Hippocampal formation (tissue), 2 donors: Measurements from ENCODE around the gene PIK3IP1.
"Not testable (repeated sequence)": the region's sequence is repeated elsewhere in the genome, so short reads cannot be mapped to it uniquely, and the experiment has no call there.

ENCODE experiments used
- DNase-seq, 2 donors: peaks; one replicate each; lab custom pipeline; 2025; lab: John Stamatoyannopoulos, UW

Gene PIK3IP1

DNA sequence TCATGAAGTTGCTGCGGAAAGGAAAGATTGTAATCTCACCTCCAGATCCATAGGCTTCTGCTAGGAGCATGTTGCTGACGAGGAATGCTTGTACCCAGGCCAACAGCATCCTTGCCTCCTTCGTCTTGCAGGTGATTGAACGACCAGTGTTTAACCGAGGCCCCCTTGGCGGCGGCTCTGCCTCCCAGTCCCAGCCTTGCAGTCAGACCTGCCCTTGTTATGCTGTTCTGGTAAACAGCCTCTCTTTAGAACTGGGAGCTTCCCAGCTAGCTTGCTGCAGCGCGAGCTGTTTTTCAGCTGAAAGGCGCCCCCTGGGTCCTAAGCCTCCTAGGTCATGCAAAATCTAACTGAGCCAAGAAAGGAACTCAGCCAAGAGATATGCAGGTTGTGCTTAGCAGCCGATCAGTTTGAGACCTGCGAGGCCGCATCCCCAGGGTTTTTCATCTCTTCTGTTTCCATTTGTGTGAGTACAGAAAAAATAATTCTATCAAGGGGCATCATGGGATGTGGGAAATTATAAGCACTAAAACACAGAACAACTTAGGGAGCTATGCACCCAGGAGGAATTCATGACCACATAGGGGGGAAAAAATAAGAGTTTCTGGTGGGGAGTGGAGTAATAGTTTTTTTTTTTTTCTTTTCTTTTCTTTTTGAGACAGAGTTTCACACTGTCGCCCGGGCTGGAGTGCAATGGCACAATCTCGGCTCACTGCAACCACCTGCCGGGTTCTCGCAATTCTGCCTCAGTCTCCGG lies at the start of gene PIK3IP1:
TSS of gene PIK3IP1 (minus strand) at position 253 of the 754 bp plus-strand sequence. CDS start at position 109, 144 bp downstream.
- DNase-seq: peak; percentile 87 to 96

GRCh38 chr22:31341386-31342088 lies 49.2 kb upstream of the PIK3IP1 start:
- DNase-seq: no peak

DNA sequence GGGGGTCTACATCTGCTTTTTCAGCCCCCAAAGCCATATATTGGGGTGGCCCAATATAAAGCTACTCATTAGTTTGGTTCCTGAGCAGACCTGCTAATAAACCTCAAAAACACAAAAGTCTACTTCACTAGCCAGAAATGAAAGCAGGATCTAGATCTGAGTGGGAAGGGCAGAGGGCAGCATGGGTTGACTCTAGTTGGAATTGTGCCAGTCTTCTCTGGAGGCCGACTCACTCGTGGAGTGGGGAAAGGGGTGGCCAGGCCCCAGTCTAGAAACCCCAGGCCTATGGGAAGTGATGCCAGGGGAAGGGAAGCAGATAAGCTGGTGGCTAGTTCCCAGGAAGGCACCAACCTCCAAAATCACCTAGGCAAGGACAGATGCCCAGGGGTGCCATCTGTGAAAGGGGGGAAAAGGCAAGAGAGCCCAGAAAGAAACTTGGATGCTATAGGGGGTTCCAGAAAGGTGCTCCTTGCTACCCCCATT lies 48.5 kb upstream of the PIK3IP1 start:
- DNase-seq: no peak

- DNase-seq: no peak
Measured at GRCh38 chr22:31340360-31340759, 48.1 kb upstream of the PIK3IP1 start.

DNA sequence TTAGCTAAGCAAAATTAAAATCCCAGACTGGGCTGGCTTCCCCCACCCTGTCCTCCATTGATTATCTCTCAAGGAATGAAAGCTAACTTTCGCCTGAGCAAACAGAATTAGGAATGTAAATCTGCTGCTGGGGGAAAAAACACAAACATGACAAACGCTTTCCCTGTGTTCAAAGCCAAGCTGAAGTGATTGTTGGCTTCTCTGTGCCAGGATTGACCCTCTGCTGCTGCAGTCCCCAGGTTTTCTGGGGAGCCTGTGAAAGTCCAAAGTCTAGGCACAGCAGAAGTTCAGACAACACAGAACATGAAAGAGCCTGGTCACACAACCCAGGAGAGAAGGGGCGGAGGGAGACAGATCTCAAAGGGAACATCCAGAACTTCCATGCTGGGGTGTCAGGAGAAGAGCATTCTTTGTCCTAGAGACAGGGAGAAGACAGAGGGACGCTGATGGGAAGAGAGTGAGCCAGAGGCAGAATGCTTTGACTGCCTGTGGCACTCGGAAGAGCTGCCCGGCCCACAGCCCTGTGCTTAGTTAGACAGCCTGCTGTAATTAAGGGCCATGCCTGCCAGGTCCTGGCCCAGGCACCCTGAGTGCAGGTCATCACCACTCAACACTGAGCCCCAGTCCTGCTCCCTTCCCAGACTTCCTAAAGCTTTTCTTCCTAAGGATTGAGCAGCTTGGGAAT lies 47.0 kb upstream of the PIK3IP1 start:
- DNase-seq: no peak

DNA sequence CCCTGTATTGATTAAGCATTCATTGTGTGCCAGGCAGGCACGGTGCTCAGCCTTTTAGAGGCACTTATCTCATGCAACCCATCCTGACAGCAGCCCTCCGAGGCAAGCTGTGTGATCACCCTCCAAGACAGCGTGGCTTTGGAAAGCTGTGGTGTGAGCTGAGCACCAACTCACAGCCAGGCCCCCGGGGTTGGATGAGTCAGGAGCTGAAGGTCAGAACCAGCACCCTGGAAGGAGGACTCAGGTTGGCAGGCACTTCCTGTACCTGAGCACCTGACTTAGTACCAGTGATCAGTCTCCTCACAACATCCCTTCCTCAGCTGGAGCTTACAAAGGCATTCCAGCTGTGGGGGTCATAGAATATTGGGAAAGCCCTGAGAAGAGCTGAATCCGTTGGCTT lies 44.9 kb upstream of the PIK3IP1 start:
- DNase-seq: no peak

- DNase-seq: no peak
Measured at GRCh38 chr22:31334329-31334728, 42.0 kb upstream of the PIK3IP1 start.

GRCh38 chr22:31333641-31334040 lies 41.4 kb upstream of the PIK3IP1 start:
- peak in 1 of 2 donors; percentile 53 for DNase-seq

GRCh38 chr22:31332886-31333285 lies 40.6 kb upstream of the PIK3IP1 start:
- no peak for DNase-seq

- peak in 1 of 2 donors; percentile 50 for DNase-seq
Measured at GRCh38 chr22:31332010-31332409, 39.7 kb upstream of the PIK3IP1 start.

- no peak for DNase-seq
Measured at GRCh38 chr22:31329453-31330215, 37.3 kb upstream of the PIK3IP1 start.

GRCh38 chr22:31329029-31329428 lies 36.7 kb upstream of the PIK3IP1 start:
- no peak for DNase-seq

DNA sequence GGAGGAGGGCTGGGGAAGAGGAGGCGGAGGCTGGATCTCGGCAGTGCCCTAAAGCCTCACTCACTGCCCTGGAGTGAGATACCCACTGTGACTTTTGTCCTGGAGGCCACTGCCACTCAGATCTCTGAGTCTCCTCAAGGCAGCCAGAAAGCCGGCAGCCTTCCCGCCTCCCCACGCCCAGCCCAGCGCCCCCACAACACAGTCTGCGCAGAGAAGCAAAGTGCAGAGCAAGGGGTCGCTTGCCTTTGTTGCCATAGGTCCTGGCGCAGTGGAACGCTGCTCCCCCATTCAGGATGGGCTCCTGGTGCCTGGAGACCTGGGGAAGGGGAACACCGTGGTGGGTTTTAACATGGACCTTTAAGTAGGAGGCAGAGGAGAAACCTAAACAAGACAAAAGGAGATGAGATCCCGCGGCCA lies 36.3 kb upstream of the PIK3IP1 start:
- DNase-seq: no peak

DNA sequence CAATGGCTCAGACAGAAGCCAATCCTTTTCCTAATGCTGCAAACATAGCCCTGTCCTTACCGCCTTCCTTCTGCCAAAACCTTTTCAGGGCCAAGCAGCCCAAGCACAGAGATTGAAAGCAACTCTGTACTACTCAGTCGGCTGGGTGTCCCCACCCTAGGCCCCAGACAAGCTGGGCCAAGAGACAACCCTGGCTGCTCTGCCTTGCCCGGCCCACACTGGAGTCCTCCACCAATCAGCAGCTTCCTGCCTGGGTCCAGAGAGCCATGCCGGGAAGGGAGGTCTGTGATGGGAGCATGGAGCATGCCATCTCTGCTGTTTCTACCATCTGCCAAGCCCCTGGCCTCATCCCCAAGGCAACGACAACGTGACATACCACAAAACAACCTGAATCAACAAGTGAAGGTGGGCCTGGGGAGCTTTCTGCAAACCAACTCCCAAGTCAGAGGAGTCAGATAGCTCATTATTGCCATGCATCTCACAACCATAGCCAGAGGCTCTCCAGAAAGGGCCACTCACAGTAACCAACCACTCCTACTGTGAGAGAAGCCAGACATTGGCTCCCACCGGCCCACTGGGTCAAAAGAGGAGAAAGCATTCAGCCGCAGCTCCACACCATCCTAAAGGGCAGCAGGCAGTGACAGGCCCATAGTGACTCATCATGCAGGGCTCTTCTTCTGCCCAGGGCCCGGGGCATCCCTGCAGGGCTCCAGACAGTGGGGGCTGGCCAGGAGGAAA lies 35.7 kb upstream of the PIK3IP1 start:
- DNase-seq: no peak

GRCh38 chr22:31326877-31327276 lies 34.6 kb upstream of the PIK3IP1 start:
- no peak for DNase-seq

DNA sequence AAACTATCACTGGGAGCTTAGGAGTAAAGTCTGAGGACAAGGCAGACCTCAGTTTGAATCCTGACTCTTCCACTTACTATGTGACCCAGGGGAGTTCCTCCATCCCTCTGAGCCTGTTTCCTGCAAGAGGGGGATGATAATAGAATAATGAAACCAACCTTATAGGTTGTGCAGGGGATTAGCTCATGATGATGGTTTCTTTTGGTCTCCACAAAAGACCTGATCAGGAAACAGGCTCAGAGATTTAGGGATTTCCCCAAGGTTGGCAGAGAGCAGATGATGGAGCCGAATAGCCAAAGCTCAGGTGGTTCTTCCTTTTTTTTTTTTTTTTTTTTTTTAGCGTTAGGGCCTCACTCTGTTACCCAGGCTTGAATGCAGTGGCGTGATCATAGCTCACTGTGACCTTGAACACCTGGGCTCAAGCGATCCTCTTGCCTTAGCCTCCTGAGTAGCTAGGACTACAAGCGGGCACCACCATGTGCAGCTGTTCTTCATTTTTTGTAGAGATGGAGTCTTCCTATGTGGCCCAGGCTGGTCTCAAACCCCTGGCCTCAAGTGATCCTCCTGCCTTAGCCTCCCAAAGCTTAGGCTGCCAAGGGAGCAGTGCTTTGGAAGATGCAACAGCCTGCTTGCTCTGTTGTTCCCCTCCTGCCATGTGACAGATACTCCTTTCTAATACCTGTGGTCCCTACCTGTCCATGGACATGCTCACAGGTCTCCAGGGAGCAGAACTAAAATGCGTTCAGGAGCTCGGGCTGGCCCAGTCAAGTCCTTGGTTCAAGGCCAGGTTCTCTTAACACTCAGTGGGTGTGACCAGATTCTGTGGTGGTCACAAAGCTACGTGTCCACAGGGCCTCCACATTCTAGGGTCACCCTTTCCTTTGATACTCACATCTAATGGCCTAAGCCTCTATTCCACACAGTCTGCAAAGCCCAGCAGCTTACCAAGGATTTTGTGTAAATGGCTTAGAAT lies 31.6 kb upstream of the PIK3IP1 start:
- DNase-seq: no peak

GRCh38 chr22:31321421-31321820 lies 29.1 kb upstream of the PIK3IP1 start:
- DNase-seq: peak in 1 of 2 donors; percentile 10

- DNase-seq: not testable (repeated sequence)
Measured at GRCh38 chr22:31314220-31314619, 21.9 kb upstream of the PIK3IP1 start.

DNA sequence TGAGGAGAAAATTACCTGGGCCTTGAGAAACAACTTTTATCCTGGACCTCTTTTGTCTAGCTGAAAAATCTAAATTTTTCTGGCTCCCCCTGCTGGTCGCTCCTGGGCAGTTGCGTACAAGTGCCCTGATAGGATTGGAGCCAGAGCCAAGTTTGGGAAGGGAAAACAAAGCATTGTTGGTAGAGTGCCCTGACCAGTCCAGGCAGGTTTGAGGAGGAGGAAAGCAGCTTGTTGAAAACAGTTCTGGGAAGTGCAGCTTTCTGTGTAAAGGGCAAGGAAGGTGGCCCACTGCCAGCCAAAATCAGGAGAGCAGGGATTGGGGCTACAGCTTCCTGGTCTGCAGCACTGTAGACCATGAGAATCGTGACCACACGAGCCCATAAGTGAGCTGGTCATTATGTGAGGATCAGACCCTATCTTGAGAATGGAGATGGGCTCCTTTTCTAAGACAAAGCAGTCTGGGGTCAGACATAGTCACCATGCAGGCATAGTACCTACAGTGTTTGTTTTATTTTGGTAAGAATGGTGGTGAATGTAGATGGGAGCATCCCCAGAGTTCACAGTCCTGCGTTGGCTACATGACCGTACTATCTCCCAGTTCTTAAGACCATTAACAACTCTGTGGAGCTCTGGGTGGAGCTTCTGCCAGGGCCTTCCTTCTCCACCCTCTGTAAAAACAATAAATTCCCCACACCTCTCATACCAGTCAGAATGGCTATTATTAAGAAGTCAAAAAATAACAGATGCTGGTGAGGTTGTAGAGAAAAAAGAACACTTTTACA lies 21.3 kb upstream of the PIK3IP1 start:
- DNase-seq: peak; percentile 60 to 67
